Retinal pigment epithelial cell (primary cell): ENCODE measurements around the gene MSMP.

ENCODE experiments used
- DNase-seq: peaks from one replicate; pipeline ENCODE4 v3.0.0-alpha.2; 2010; ENCODE audit warnings: low read depth
- H3K4me3 ChIP-seq: 2 replicates; pipeline ENCODE4 v1.5.1; 2011; ENCODE audit warnings: mild to moderate bottlenecking, low read length, control low read depth, moderate library complexity
- CTCF ChIP-seq: conservative IDR thresholded peaks from 2 replicates; pipeline ENCODE4 v1.5.1; 2011; ENCODE audit warnings: low read depth, low read length, control low read depth, inconsistent platforms

Gene MSMP

GRCh38 chr9:35710818-35711500, 43.1 kb downstream of the MSMP start:
- DNase-seq: no peak
- no peak for TF ChIP-seq CTCF
- no peak overlapping the region for H3K4me3 ChIP-seq

GRCh38 chr9:35708146-35708545, 45.9 kb downstream of the MSMP start:
- no peak overlapping the region for H3K4me3 ChIP-seq
- TF ChIP-seq CTCF: no peak
- DNase-seq: no peak

GRCh38 chr9:35706951-35707350, 47.1 kb downstream of the MSMP start:
- DNase-seq: no peak
- TF ChIP-seq CTCF: no peak
- no peak overlapping the region for H3K4me3 ChIP-seq

GRCh38 chr9:35705836-35706430, 48.1 kb downstream of the MSMP start:
- no peak for TF ChIP-seq CTCF
- no peak overlapping the region for H3K4me3 ChIP-seq
- no peak for DNase-seq

GRCh38 chr9:35705372-35705771, 48.7 kb downstream of the MSMP start:
- no peak for DNase-seq
- H3K4me3 ChIP-seq: no peak overlapping the region
- TF ChIP-seq CTCF: no peak

GRCh38 chr9:35703906-35704672, 50.0 kb downstream of the MSMP start:
- H3K4me3 ChIP-seq: no peak overlapping the region
- no peak for TF ChIP-seq CTCF
- no peak for DNase-seq
